HG03457 (cell line): Measurements from ENCODE around the gene CACNA2D1.

Source experiments
- ATAC-seq: cut with Tn5 transposase; IDR thresholded peaks from one replicate; pipeline ENCODE4 v1.9.1; 2021; ENCODE audit warnings: moderate number of reproducible peaks; ENCODE audit not compliant: unreplicated experiment

The CACNA2D1 gene

DNA sequence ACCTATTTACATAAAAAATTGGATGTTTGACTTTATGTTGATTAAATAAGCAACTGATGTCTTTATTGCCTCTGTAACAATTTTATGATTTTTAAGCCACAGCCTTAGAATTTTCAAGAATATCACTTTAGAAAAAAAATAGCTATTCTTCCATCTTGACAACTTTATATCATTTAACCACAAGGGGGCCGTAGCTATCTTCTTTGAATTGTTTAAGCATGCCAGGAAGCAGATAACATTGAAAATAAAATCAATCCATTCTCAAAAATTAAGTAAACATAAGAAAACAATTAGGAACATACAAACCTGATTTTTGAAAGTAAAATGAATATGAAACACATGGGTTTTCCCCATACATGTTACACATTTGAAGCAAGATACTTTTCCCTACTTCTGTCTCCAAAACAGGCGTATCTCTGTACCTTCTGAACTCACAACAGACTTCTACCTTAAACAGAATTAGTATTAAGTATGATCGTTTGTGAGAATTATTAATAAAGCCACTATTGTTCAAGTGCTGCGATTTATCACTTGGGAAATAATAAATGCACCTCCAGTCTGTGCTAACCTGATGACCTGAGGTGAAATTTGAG lies 209.0 kb downstream of the CACNA2D1 start:
- no peak for ATAC-seq

DNA sequence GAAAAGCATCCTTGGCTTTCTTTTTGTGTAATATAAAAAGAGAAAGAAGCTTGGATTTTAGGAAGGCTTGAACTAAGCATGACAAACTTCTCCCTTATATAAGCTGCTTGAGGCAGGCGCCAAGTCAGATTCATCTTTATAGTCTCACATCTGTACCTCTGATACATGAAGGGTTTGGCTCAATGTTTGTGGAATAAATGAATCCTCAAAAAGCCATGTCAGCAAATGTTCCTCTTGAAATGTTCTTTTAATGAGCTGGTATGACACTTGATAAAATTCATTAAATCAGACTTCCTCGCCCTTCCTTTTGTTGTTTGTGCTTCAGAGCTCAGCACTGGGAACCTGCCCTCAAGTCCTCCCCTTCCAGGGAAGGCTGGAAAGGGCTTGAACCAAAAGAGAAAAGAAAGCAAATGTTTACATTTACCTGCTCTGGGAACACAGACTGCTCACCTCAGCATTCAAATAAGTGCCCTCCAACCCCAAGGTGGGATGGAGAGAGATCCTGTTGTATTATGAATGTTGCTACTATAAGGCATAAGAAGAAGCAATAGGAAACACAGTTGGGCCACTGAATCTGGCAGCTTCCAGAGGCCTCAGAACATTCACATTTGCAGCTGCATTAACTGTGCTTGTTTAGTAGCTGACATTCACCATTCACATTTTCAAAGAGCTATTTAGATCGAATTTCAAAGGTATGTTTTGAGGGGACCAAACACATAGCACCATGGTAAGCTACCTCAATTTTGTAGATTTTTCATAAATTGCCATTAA lies 212.6 kb downstream of the CACNA2D1 start:
- no peak for ATAC-seq

DNA sequence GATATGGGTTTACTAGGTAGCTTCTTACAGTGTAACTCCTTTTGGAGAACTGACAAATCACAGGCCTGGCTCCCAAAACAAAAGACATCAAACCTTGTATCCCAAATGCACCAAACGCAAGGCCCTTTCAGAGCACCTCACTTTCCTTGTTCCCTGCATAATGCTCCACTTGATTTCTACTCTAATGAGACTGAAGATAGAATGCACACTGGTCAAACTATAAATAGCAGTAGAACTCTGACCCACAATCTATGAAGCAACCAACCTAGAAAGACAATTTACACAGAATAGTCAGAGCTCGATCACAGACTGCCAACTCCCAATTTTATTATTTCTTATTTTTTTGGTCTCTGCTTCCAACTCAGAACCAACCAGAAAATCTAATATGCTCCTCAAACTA lies 214.4 kb downstream of the CACNA2D1 start:
- ATAC-seq, result no peak

DNA sequence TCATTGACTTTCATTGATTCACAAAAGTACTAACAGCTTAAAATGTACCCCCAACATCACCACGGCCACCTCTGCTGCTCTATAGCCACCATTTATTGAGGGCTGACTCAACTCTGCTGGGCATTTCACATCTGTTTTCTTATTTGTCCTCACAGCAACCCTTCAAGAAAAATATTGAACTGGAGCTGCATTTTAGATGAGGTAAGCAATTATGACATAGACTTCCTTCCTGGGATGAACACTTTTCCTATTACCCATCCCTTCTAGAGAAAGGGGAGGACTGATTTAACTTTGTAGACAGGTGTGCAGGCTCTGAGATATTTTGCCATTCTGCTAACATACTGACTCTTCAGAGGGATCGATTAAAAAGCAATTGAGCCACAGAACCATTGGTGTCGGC lies 217.4 kb downstream of the CACNA2D1 start:
- no peak for ATAC-seq

- no peak for ATAC-seq
Measured at GRCh38 chr7:82224529-82224928, 219.0 kb downstream of the CACNA2D1 start.

- ATAC-seq, result no peak
Measured at GRCh38 chr7:82223580-82223979, 220.0 kb downstream of the CACNA2D1 start.

- ATAC-seq, result no peak
Measured at GRCh38 chr7:82221152-82221674, 222.4 kb downstream of the CACNA2D1 start.

GRCh38 chr7:82212466-82212865 lies 231.1 kb downstream of the CACNA2D1 start:
- ATAC-seq, result no peak

DNA sequence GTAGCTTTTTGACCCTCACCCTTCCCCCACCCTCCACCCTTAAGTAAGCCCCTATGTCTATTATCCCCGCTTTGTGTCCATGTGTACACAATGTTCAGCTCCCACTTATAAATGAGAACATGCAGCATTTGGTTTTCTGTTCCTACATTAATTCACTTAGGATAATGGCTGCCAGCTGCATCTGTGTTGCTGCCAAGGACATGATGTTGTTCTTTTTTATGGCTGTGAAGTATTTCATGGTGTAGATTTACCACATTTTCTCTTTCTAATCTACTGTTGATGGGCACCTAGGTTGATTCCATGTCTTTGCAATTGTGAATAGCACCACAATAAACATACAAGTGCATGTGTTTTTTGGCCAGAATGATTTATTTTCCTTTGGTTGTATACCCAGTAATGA lies 232.2 kb downstream of the CACNA2D1 start:
- no peak for ATAC-seq

DNA sequence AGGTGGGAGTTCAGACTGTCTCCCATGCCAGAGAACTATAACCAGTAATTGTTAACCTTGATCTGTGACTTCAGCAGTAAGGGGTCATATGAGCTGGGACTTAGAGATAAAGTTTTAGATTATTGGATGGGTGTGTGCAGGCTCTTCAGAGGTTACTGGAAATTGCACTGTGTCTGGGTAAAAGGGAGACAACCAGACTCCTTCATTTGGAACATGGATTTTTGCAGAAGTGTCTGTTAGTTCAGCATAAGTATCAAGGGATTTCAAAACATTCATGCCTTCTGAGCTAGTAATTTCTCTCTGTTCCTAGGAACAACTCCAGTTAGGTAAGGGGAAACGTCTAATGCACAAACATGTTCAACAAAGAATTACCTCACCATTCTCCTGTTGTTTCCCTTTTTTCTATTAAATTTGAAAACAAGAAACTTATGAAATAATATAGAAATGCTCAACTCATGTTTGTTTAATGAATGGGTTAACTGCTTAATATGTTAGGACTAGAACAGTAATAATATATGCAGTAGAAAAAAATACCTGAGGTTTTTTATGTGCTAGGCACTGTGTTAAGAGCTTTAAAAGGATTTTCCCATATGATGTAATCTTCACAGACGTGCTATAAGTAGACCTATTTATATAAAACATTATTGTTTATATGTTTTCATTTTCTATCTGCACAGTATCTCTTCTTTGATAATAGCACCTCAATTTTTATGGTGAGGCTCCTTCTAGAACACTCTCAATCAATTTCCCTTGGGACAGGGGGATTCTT lies 233.0 kb downstream of the CACNA2D1 start:
- no peak for ATAC-seq

DNA sequence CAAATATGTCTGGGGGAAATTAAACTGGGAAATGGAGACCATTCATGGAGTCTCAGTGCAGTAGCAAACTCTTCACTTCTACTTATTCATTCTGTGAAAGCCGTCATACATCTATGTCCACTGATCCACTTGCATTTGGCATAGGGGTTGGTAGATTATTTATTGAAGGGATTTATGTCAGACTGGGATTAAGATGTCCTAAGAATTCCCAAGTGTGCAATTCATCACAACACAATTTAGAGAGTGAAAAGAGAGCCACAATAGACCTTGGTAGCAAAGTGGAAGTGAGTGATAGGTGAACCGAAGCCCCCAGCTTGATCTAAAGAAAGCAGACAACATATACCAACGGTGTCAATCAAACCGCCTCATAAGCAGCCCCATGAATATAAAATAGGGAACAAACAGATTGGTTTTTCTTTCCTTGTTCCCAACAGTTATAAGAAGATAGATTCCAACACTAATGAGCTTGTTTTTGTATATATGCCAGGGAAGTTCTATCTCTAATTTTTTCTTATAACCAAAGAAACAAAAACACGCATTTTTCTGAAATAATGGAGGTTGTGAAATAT lies 234.3 kb downstream of the CACNA2D1 start:
- ATAC-seq, result no peak

- ATAC-seq, result no peak
Measured at GRCh38 chr7:82204694-82205093, 238.9 kb downstream of the CACNA2D1 start.

DNA sequence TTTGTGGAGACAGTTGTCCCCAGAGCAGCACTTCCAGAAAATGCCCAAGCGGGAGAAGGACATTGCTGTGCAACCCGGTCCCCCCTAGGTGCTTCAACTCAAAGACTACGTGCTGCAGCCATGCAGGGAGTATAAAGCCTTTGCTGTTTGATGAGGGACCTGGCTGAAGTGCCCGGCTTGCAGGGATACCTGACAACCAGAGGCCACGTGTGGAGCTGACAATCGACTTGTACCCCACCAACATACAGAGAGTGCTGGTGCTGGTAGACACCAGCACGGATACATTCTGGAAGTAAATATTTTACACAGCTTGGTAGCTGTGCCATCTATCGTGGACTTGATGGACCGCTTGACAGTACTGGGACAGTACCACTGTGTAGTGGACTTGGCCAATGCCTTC lies 240.6 kb downstream of the CACNA2D1 start:
- ATAC-seq, result no peak

- no peak for ATAC-seq
Measured at GRCh38 chr7:82202107-82202506, 241.5 kb downstream of the CACNA2D1 start.

GRCh38 chr7:82200601-82201000 lies 243.0 kb downstream of the CACNA2D1 start:
- ATAC-seq, result no peak

DNA sequence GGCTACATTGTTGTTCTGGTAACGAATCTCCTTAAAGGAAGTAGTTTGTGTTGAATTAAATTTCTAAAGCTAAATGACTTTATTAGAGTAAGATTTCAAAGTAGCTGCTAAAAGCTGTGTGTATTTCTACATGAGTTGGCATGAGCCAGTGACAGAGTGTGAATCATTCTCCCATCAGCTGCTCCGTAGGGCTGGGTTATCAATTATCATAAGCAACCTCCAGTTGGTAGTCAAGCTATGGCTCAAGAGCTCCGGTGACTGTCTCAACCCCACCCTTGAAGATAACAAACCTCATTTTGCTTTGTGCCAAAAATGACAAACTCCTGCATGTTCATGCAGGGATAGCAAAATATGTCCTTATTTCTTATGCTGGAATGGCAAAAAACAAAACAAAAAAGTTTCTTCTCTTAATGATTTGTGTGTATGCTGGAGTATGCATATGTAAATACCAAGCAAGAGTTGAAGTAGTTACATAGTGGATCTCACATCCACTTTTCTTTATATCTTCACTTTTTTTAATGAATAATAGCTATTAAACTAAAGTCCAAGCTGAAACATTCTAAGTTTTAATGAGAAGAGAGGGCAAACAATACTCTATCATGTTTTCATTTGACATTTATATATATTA lies 249.4 kb downstream of the CACNA2D1 start:
- no peak for ATAC-seq

- no peak for ATAC-seq
Measured at GRCh38 chr7:82188636-82189035, 254.9 kb downstream of the CACNA2D1 start.

GRCh38 chr7:82185443-82185842 lies 258.1 kb downstream of the CACNA2D1 start:
- ATAC-seq, result no peak

DNA sequence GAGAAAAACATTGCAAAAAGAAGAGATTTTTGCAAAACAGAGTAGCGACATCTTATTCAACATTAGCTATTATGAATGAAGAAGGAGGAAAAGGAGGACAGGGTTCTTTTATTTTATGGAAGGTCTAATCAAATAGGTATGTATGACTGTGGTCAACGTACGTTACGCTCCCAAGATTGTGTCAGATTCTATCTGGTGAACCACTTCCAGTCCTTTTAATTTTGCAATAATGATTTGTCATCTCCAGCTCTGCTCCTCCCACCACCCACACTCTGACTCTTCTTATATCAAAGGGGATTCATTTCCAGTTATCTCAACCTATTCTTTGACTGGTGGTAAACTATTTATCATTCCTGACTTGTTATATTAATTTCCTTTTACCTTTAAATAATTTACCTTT lies 259.9 kb downstream of the CACNA2D1 start:
- no peak for ATAC-seq

- ATAC-seq, result no peak
Measured at GRCh38 chr7:82179311-82179710, 264.3 kb downstream of the CACNA2D1 start.

GRCh38 chr7:82175319-82175718 lies 268.3 kb downstream of the CACNA2D1 start:
- ATAC-seq, result no peak
